ENCODE results near the gene BSG.

GRCh38 chr19:547836-548720 is 24.3 kb upstream of the BSG start:
- no peak for TF ChIP-seq CTCF (IDR thresholded peaks at IDR 0.05; ENCODE audit: low read depth, low read length, missing input control)
- no peak for TF ChIP-seq SP1 (IDR thresholded peaks at IDR 0.05)
- no peak for TF ChIP-seq REST (IDR thresholded peaks at IDR 0.05)
- TF ChIP-seq TAF1 (conservative IDR thresholded peaks at IDR 0.05) = no peak
- TF ChIP-seq ATF3 (IDR thresholded peaks at IDR 0.05) = no peak
- no peak for TF ChIP-seq JUND (IDR thresholded peaks at IDR 0.05)
- TF ChIP-seq GABPA (IDR thresholded peaks at IDR 0.05 in 1 of 2, conservative IDR thresholded peaks at IDR 0.05 in 1 of 2) = no peak
- TF ChIP-seq MAX (IDR thresholded peaks at IDR 0.05) = no peak
- TF ChIP-seq ZBTB33 (IDR thresholded peaks at IDR 0.05) = no peak
- TF ChIP-seq RXRA (IDR thresholded peaks at IDR 0.05) = no peak
- no peak for TF ChIP-seq FOXA1 (IDR thresholded peaks at IDR 0.05)
- no peak for TF ChIP-seq YY1 (IDR thresholded peaks at IDR 0.05)
- TF ChIP-seq HNF4G (IDR thresholded peaks at IDR 0.05) = no peak
